Endothelial cell of umbilical vein (primary cell): ENCODE measurements around the gene DLST. TPM values are rescaled to one million over a fixed set of nuclear protein-coding genes. Genes with fewer than 3 reads are reported as not detected.

Experiments
- BruUV-seq: library from RNA; stranded (reverse); fragments of 400-500 nt; replicated peaks from 2 replicates; lab custom pipeline; 2021; lab: Mats Ljungman, UMichigan
- CTCF ChIA-PET: fragments of 300-600, 350-600 bp; sonication (Branson Sonifier 250); formaldehyde crosslinking; loops from one replicate; lab custom pipeline; 2021; ENCODE audit warnings: antibody characterized with exemption, inconsistent platforms; lab: Charles Lee
- POLR2A ChIA-PET: fragments of 300-600, 350-600 bp; sonication (Branson Sonifier 250); formaldehyde crosslinking; loops from one replicate; lab custom pipeline; 2021; ENCODE audit warnings: antibody characterized with exemption, inconsistent platforms; lab: Charles Lee
- DNase-seq: peaks from one replicate; pipeline ENCODE4 v3.0.0-alpha.2; 2011; ENCODE audit warnings: low read depth, low spot score
- FAIRE-seq: peaks from 2 replicates; lab custom pipeline; 2011; peaks lifted over from hg19 to GRCh38; lab: Jason Lieb, UNC
- H2AFZ ChIP-seq: 2 replicates; pipeline ENCODE4 v1.6.0; 2012; ENCODE audit warnings: low read depth, low read length, control low read depth, inconsistent platforms
- H3K27ac ChIP-seq: 2 replicates; pipeline ENCODE4 v1.5.1; 2011; ENCODE audit warnings: low read depth, mild to moderate bottlenecking, control low read depth, low read length, moderate library complexity; ENCODE audit not compliant: insufficient read depth
- H3K27me3 ChIP-seq, 2 experiments: 2 replicates each; pipeline versions ENCODE4 v1.6.0 to v1.6.1; 2011; ENCODE audit warnings: low read length in 2 of 2, mixed read lengths in 1 of 2; ENCODE audit not compliant: control insufficient read depth in 2 of 2, insufficient read depth in 2 of 2
- H3K36me3 ChIP-seq, 2 experiments: 2 replicates in 1 of 2; 3 replicates in 1 of 2; pipeline ENCODE4 v1.5.1; 2011; ENCODE audit warnings: low read length in 2 of 2, mild to moderate bottlenecking in 1 of 2, moderate library complexity in 1 of 2; ENCODE audit not compliant: control insufficient read depth in 2 of 2, insufficient read depth in 2 of 2; ENCODE audit errors: extremely low read depth in 1 of 2
- H3K4me1 ChIP-seq: 3 replicates; pipeline ENCODE4 v1.5.1; 2011; ENCODE audit warnings: mild to moderate bottlenecking, low read length; ENCODE audit not compliant: control insufficient read depth, insufficient read depth; ENCODE audit errors: extremely low read depth
- H3K4me2 ChIP-seq: 2 replicates; pipeline ENCODE4 v1.6.1; 2011; ENCODE audit warnings: low read length, control low read depth, mixed read lengths; ENCODE audit not compliant: insufficient read depth
- H3K4me3 ChIP-seq, 3 experiments: fragments of 200-600 bp in 1 of 3; sonication (generic), shearing (Covaris generic) in 1 of 3; replicated peaks in 1 of 3; 2 replicates each; pipeline ENCODE4 v1.5.1; 2011 to 2016; ENCODE audit warnings: control low read depth in 3 of 3, low read length in 3 of 3, mild to moderate bottlenecking in 2 of 3, inconsistent platforms in 1 of 3, low read depth in 1 of 3, moderate library complexity in 1 of 3; ENCODE audit not compliant: insufficient read depth in 1 of 3
- H3K79me2 ChIP-seq: 2 replicates; pipeline ENCODE4 v1.6.0; 2012; ENCODE audit warnings: low read length, inconsistent platforms; ENCODE audit not compliant: control insufficient read depth, insufficient read depth
- H3K9ac ChIP-seq: replicated peaks from 2 replicates; pipeline ENCODE3; 2011; ENCODE audit warnings: low read length, control low read depth; ENCODE audit not compliant: insufficient read depth; ENCODE audit errors: extremely low read depth
- H3K9me1 ChIP-seq: replicated peaks from 3 replicates; pipeline ENCODE4 v1.6.0; 2011; ENCODE audit warnings: mild to moderate bottlenecking, low read length; ENCODE audit not compliant: control insufficient read depth, insufficient read depth; ENCODE audit errors: extremely low read depth
- H3K9me3 ChIP-seq: replicated peaks from 2 replicates; pipeline ENCODE4 v1.5.1; 2012; ENCODE audit warnings: low read length, inconsistent platforms; ENCODE audit not compliant: control insufficient read depth, insufficient read depth
- H4K20me1 ChIP-seq: replicated peaks from 2 replicates; pipeline ENCODE3; 2011; ENCODE audit warnings: mild to moderate bottlenecking, low read length; ENCODE audit not compliant: control insufficient read depth, insufficient read depth; ENCODE audit errors: extremely low read depth
- EZH2 ChIP-seq: IDR thresholded peaks from 2 replicates; pipeline ENCODE4 v1.6.1; 2012; ENCODE audit warnings: borderline replicate concordance, low read depth, mild to moderate bottlenecking, moderate library complexity, low read length, inconsistent platforms; ENCODE audit not compliant: severe bottlenecking
- FOS ChIP-seq: IDR thresholded peaks from 2 replicates; pipeline ENCODE4 v1.6.1; 2011; ENCODE audit warnings: mild to moderate bottlenecking, low read length, moderate library complexity, borderline replicate concordance; ENCODE audit not compliant: insufficient read depth
- GATA2 ChIP-seq: IDR thresholded peaks from 2 replicates; pipeline ENCODE4 v1.7.0; 2011; ENCODE audit warnings: low read depth, mild to moderate bottlenecking, moderate library complexity, mixed read lengths, low read length; ENCODE audit not compliant: insufficient read length, insufficient read depth
- JUN ChIP-seq: IDR thresholded peaks from 2 replicates; pipeline ENCODE4 v1.6.1; 2011; ENCODE audit warnings: borderline replicate concordance, low read depth; ENCODE audit not compliant: insufficient read length, insufficient read depth
- MYC ChIP-seq: IDR thresholded peaks from one replicate; pipeline ENCODE4 v1.6.1; 2011; ENCODE audit warnings: mild to moderate bottlenecking, low read depth, low read length
- POLR2A ChIP-seq: IDR thresholded peaks from 2 replicates; pipeline ENCODE4 v1.6.1; 2012; ENCODE audit warnings: low read depth, mild to moderate bottlenecking, control low read depth, low read length
- POLR2AphosphoS5 ChIP-seq: IDR thresholded peaks from 2 replicates; pipeline ENCODE4 v1.6.1; 2012; ENCODE audit warnings: low read depth, mild to moderate bottlenecking, control low read depth, low read length, moderate library complexity; ENCODE audit not compliant: insufficient read depth
- dilution Hi-C: fragments of 300-500 bp; cut with MboI; formaldehyde crosslinking; loops from one replicate; pipeline ENCODE4 v1.15.0; 2019; ENCODE audit warnings: low sequenced_read_pairs; ENCODE audit not compliant: extremely low pct_ligation_motif_present
- intact Hi-C: fragments of 100-400 bp; cut with micrococcal nuclease; formaldehyde crosslinking; loops from one replicate; pipeline ENCODE4 v1.10.0; 2022
- polyA plus RNA-seq, 4 experiments: library from polyadenylated mRNA; depleted of rRNA in 3 of 4; stranded (reverse) in 3 of 4; unstranded in 1 of 4; fragments of >200 nt; gene quantifications; 2 replicates each; pipeline versions ENCODE4 v1.2.1 to v1.2.3, GENCODE V29; 2011 to 2012; ENCODE audit warnings: missing spikeins in 1 of 4
- total RNA-seq: library from RNA; stranded (reverse); gene quantifications from 2 replicates; pipeline ENCODE4 v1.2.3, GENCODE V29; 2021
- TF ChIP-seq, protein P1 (sequence below), 2 donors: IDR thresholded peaks; 1 replicate in 1 of 2; 2 replicates in 1 of 2; pipeline ENCODE4 v1.5.1; 2011; ENCODE audit warnings: low read length in 2 of 2, mild to moderate bottlenecking in 2 of 2, moderate library complexity in 2 of 2, control low read depth in 1 of 2, inconsistent platforms in 1 of 2, low read depth in 1 of 2; ENCODE audit not compliant: insufficient read depth in 1 of 2; ENCODE audit errors: extremely low read depth in 1 of 2

The DLST gene
- total and polyA plus RNA-seq, 2 donors (not counting 3 experiments of a cell fraction or from before 2014, with no cell fraction given) = 98.4 to 110 TPM

DNA sequence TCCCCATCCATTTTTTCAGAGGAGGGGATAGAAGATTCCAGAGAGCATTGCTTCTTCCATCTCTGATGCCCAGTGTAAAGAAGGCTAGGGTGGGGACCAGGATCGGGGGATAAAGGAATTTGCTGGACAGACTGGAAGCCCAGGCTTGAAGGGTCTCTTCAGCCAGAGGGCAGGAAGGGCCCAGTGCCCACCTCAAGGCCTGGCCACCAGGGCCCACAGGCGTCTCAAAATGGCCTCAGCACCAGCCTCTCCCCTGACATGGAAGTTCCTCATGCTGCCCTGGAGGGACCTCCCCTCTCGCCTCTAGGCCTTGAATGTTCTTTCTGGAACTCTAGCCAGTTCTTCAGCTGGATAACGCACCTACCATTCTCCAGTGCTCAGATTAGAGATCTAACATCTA is 38.6 kb downstream of the DLST start:
- dilution Hi-C loops (no loop called here), intact Hi-C loops (no loop called here)
- H3K4me2 ChIP-seq = no peak overlapping the region
- H3K79me2 ChIP-seq = no peaks in the 10 kb centered on the region
- TF ChIP-seq FOS (no peak), POLR2A (no peak), POLR2AphosphoS5 (no peak), JUN (no peak), GATA2 (no peak), MYC (no peak), EZH2 (no peak)
- TF ChIP-seq, protein P1, sequence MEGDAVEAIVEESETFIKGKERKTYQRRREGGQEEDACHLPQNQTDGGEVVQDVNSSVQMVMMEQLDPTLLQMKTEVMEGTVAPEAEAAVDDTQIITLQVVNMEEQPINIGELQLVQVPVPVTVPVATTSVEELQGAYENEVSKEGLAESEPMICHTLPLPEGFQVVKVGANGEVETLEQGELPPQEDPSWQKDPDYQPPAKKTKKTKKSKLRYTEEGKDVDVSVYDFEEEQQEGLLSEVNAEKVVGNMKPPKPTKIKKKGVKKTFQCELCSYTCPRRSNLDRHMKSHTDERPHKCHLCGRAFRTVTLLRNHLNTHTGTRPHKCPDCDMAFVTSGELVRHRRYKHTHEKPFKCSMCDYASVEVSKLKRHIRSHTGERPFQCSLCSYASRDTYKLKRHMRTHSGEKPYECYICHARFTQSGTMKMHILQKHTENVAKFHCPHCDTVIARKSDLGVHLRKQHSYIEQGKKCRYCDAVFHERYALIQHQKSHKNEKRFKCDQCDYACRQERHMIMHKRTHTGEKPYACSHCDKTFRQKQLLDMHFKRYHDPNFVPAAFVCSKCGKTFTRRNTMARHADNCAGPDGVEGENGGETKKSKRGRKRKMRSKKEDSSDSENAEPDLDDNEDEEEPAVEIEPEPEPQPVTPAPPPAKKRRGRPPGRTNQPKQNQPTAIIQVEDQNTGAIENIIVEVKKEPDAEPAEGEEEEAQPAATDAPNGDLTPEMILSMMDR (IDR thresholded peaks at IDR 0.05; ENCODE audit: extremely low read depth in 1 of 2, insufficient read depth in 1 of 2, low read depth in 1 of 2, low read length in 2 of 2) = no peak
- H3K27ac ChIP-seq = no peak overlapping the region
- POLR2A ChIA-PET = no interaction called here
- BruUV-seq = no TSS peak
- no peaks in the 10 kb centered on the region for H3K36me3 ChIP-seq
- FAIRE-seq = no peak
- no peak overlapping the region for H3K9ac ChIP-seq
- H4K20me1 ChIP-seq = no peaks in the 10 kb centered on the region
- no peak overlapping the region for H3K4me3 ChIP-seq
- peaks cover 5% of the 10 kb centered on the region for H3K4me1 ChIP-seq
- CTCF ChIA-PET = interaction anchor here (0.7 to 4.5 kb wide), 3 partner anchors 20 to 168 kb away, joined by 4 to 38 read pairs (median 24); no protein-coding TSS in a partner anchor
- H3K27me3 ChIP-seq = no peaks in the 10 kb centered on the region
- H3K9me1 ChIP-seq = no peaks in the 10 kb centered on the region
- DNase-seq = no peak
- no peaks in the 10 kb centered on the region for H3K9me3 ChIP-seq
- no peak overlapping the region for H2AFZ ChIP-seq
